Mucosa of descending colon (tissue), 3 donors: ENCODE data around the gene ZSCAN10. TPM values are rescaled to one million over a fixed set of nuclear protein-coding genes. Genes with fewer than 3 reads are reported as not detected.

ENCODE experiments used
- ATAC-seq: fragments of 200-7000 bp; cut with Tn5 transposase; one replicate; pipeline ENCODE4 v1.9.1; 2020; ENCODE audit warnings: mild to moderate bottlenecking, moderate library complexity
- DNase-seq, 3 donors: peaks; one replicate each; pipeline ENCODE4 v3.0.0-alpha.2; 2020
- H3K36me3 ChIP-seq: fragments of 200-600 bp; one replicate; pipeline ENCODE4 v1.8.0; 2021; ENCODE audit warnings: low read depth, mild to moderate bottlenecking
- H3K4me1 ChIP-seq: fragments of 200-600 bp; one replicate; pipeline ENCODE4 v1.8.0; 2021; ENCODE audit warnings: low read depth, mild to moderate bottlenecking
- H3K4me3 ChIP-seq: fragments of 200-600 bp; one replicate; pipeline ENCODE4 v1.8.0; 2021; ENCODE audit warnings: mild to moderate bottlenecking
- H3K9me3 ChIP-seq: fragments of 200-600 bp; one replicate; pipeline ENCODE4 v1.8.0; 2021; ENCODE audit warnings: mild to moderate bottlenecking
- intact Hi-C, 2 donors: fragments of 100-400 bp; cut with DNase I in 1 of 2; cut with micrococcal nuclease in 1 of 2; formaldehyde crosslinking; loops; one replicate each; pipeline versions ENCODE4 v1.11.0 to v1.11.1; 2022; cut with DNase I, micrococcal nuclease
- total RNA-seq, 3 donors: library from RNA; stranded (reverse); fragmentation: NEBNext Ultra II Directional in 2 of 3; extraction: Animal tissue kit (Norgen Biotek cat#: 25700) in 2 of 3; gene quantifications; one replicate each; pipeline versions ENCODE4 v1.2.1 to v1.2.4, GENCODE V29; 2021 to 2023
- TF ChIP-seq, protein P1 (sequence below): fragments of 200-600 bp; IDR thresholded peaks from one replicate; pipeline ENCODE4 v1.8.0; 2022; ENCODE audit warnings: antibody characterized with exemption, mild to moderate bottlenecking
- donor health status: DM: no; HTN: no; CAD: no; lungs with moderate emphysema.
- donor health status: DM: no; HTN: no; CAD: no.
- donor health status: DM: no; HTN: yes; CAD: no.

The ZSCAN10 gene
- total RNA-seq, 3 donors from 2014 or later, result not detected

DNA sequence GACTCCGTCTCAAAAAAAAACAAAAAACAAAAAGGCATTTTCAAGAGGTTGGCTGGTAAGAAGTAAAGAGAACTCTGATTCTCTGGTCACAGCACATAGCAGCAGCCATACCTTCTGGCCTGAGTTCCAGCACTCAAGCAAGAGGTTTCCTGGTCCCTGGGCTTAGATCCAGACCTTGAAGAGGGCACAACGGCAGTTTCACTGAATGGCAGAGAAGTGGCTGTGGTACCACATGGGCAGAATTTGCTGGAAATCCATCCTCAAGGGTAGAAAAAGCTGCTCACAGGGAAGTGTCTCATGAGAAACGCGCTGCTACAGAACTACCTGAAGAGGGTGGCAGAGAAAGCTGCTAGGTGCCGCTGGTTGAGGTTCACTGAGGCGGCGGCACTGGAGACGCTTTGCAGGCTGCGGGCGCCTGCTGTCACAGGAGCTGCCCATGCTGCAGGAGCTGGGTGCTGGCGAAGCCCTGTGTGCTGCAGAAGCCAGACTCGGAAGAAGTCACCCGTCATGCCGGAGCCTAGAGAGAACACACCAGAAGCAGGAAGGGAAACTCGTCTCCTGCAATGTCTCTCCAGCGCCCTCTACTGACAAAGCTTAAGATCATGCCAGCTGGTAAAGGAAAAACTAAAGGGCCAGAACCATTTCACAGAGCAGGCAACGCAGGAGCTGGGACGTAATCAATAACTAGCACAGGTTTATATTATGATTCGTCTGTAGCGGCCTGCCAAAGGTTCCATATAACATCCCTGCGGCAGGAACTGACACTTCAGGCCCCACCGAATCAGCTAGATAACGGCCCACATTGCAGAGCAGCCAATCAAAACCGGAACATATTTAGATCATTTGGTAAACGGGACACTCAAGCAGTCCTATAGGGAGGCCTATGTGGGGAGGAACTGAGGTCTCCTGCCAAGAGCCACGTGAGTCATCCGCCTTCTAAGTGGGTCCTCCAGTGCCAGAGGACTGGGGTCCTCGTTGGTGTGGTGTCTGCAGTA lies 30.3 kb upstream of the ZSCAN10 start:
- no peaks in the 10 kb centered on the region for H3K9me3 ChIP-seq
- peaks cover 13% of the 10 kb centered on the region for H3K4me1 ChIP-seq
- no peak overlapping the region for H3K4me3 ChIP-seq
- intact Hi-C loops, result no loop called here
- ATAC-seq (peak; percentile 87), DNase-seq (peak; percentile 76 to 85 (median 78))
- TF ChIP-seq, protein P1, sequence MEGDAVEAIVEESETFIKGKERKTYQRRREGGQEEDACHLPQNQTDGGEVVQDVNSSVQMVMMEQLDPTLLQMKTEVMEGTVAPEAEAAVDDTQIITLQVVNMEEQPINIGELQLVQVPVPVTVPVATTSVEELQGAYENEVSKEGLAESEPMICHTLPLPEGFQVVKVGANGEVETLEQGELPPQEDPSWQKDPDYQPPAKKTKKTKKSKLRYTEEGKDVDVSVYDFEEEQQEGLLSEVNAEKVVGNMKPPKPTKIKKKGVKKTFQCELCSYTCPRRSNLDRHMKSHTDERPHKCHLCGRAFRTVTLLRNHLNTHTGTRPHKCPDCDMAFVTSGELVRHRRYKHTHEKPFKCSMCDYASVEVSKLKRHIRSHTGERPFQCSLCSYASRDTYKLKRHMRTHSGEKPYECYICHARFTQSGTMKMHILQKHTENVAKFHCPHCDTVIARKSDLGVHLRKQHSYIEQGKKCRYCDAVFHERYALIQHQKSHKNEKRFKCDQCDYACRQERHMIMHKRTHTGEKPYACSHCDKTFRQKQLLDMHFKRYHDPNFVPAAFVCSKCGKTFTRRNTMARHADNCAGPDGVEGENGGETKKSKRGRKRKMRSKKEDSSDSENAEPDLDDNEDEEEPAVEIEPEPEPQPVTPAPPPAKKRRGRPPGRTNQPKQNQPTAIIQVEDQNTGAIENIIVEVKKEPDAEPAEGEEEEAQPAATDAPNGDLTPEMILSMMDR, result peak; percentile 89
- H3K36me3 ChIP-seq, result no peaks in the 10 kb centered on the region

DNA sequence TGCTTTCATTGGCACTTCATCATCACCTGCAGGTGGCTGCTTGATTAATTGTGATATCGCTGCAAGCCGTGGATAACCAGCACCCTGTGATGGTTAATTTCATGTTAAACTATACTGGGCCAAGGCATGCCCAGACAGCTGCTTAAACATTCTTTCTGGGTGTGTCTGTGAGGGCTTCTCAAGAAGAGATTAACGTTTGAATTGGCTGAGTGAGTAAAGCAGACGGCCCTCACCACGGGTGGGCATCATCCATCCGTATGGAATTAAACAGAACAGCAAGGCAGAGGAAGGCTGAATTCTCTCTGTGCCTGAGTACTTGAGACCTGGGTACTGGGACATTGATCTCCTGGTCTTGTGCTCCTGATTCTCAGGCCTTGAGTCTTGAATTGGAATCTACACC lies 28.7 kb upstream of the ZSCAN10 start:
- peaks cover 21% of the 10 kb centered on the region for H3K4me1 ChIP-seq

DNA sequence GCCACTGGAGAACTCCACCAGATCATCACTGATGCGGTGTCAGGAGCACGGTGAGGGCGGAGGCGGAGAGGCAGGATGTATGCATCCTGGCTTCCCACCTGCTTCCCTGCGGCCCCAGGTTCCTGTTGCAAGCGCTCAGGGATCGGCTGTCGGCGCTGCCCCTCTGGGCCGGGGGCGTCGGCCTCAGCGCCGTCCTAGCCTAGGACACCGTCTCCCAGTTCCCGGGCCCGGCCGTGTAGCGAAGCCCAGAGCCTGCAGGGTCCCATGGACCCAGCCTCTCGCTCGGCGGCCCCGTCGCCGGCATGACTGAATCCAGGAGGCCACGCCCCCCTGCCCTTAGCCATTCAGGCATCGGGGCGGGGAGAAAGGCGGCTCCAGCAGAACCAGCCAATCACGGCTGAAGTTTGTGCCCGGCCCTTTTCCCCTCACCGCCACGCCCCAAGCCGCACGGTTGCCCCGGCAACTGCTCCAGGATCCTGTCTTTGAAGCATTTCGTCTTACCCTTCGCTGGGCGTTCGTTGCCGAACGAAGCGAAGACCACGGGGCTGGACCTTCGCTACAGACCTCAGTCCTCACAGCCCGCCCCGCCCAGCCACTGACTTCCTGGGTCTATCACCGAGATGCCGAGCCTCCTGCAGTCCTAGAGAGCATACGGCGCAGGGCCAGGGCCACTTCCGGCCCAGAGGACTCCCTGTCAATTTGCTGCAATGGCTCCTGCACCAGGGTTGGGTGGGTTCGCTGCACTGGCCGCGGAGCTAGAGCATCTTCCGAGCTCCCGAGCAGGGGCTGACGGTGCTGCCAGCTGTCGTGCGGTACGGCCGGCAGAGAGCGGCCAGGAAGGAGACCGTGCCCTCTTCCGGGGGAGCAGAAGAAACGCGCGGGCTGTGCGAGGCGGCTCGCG lies 25.1 kb upstream of the ZSCAN10 start:
- TF ChIP-seq, protein P1, result no peak
- intact Hi-C loops, result no loop called here
- peaks cover 14% of the 10 kb centered on the region for H3K4me1 ChIP-seq
- H3K4me3 ChIP-seq, result peak overlapping the region; percentile 48
- H3K9me3 ChIP-seq, result no peaks in the 10 kb centered on the region
- H3K36me3 ChIP-seq, result no peaks in the 10 kb centered on the region
- ATAC-seq, result peak; percentile 97
- peak; percentile 97 to 99 (median 97) for DNase-seq

More for the DNA sequence above, 28.7 kb upstream of the ZSCAN10 start:
- DNase-seq (no peak), ATAC-seq (no peak)
- H3K4me3 ChIP-seq, result no peak overlapping the region
- intact Hi-C loops, result no loop called here
- H3K9me3 ChIP-seq, result no peaks in the 10 kb centered on the region
- no peaks in the 10 kb centered on the region for H3K36me3 ChIP-seq
- TF ChIP-seq, protein P1, result no peak

DNA sequence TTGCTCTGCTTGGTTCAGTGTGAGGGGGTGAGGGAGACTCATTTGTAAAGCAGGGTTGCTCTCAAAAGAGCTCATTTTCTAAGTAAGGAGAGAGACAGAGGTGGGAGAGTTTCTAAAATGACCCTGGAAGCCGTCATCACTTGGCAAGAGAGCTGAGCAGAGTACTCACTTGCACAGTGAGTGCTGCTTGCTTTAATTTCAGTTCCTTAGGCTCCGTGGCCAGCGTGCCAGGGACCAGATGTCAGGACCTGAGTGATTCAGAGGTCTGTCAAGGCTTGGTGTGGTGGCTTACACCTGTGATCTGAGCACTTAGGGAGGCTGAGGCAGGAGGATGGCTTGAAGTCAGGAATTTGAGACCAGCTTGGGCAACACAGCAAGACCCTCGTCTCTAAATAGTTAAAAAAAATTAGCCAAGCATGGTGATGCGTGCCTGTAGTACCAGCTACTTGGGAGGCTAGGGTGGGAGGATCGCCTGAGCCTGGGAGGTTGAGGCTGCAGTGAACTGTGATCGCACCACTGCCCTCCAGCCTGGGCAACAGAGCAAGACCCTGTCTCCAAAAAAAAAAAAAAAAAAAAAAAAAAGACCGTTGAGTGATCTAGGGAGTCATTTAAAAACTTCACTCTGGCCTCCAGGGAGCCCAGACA lies 24.0 kb upstream of the ZSCAN10 start:
- H3K36me3 ChIP-seq, result no peaks in the 10 kb centered on the region
- no peaks in the 10 kb centered on the region for H3K9me3 ChIP-seq
- intact Hi-C loops, result no loop called here
- H3K4me1 ChIP-seq, result peaks cover 7% of the 10 kb centered on the region
- H3K4me3 ChIP-seq, result no peak overlapping the region
- TF ChIP-seq, protein P1, result no peak
- DNase-seq (no peak), ATAC-seq (no peak)

DNA sequence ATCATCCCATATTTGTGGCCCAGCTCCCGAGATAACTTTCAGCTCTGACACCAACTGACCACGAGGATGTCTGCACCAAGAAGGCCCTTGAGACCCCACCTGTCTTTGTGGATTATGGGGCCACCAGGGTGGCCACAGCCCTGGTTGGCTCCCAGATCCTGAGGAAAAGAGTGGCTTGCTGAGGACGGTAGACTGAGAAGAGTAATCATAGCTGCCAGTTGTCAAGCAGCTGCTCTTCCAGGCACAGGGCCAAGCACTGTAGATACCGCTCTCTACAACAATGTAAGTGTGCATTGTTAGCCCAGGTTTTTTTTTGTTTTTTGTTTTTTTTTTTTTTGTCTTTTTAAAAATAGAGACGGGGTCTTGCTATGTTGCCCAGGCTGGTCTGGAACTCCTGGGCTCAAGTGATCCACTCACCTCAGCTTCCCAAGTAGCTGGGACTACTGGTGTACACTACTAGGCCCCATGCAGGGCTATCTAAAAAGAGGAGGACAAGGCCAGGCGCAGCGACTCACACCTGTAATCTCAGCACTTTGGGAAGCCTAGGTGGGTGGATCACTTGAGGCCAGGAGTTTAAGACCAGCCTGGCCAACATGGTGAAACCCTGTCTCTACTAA lies 22.9 kb upstream of the ZSCAN10 start:
- no peaks in the 10 kb centered on the region for H3K36me3 ChIP-seq
- no peak for DNase-seq
- no peak overlapping the region for H3K4me3 ChIP-seq
- TF ChIP-seq, protein P1, result no peak
- H3K9me3 ChIP-seq, result no peaks in the 10 kb centered on the region
- intact Hi-C loops, result no loop called here
- H3K4me1 ChIP-seq, result peaks cover 7% of the 10 kb centered on the region
- no peak for ATAC-seq
